Keratinocyte (primary cell): ENCODE data around the gene ACR. TPM values are rescaled to one million over a fixed set of nuclear protein-coding genes. Genes with fewer than 3 reads are reported as not detected.

Source experiments
- DNase-seq: peaks from one replicate; pipeline ENCODE4 v3.0.0-alpha.2; 2011; ENCODE audit warnings: low read depth, missing footprints, low spot score
- FAIRE-seq: peaks from 2 replicates; lab custom pipeline; 2011; peaks lifted over from hg19 to GRCh38; lab: Jason Lieb, UNC
- H2AFZ ChIP-seq: 2 replicates; pipeline ENCODE4 v1.6.0; 2012; ENCODE audit warnings: low read length, control low read depth, inconsistent platforms; ENCODE audit not compliant: control insufficient read depth
- H3K27ac ChIP-seq: 2 replicates; pipeline ENCODE4 v1.5.1; 2011; ENCODE audit warnings: low read length; ENCODE audit not compliant: control insufficient read depth, insufficient read depth
- H3K27me3 ChIP-seq: 3 replicates; pipeline ENCODE4 v1.6.0; 2011; ENCODE audit warnings: low read length; ENCODE audit not compliant: control insufficient read depth, insufficient read depth; ENCODE audit errors: extremely low read depth
- H3K36me3 ChIP-seq, 2 experiments: 2 replicates in 1 of 2; 3 replicates in 1 of 2; pipeline ENCODE4 v1.5.1; 2011; ENCODE audit warnings: low read length in 2 of 2, mild to moderate bottlenecking in 1 of 2; ENCODE audit not compliant: control insufficient read depth in 2 of 2, insufficient read depth in 2 of 2; ENCODE audit errors: extremely low read depth in 1 of 2
- H3K4me1 ChIP-seq: 3 replicates; pipeline ENCODE4 v1.5.1; 2011; ENCODE audit warnings: low read length; ENCODE audit not compliant: control insufficient read depth, insufficient read depth; ENCODE audit errors: extremely low read depth
- H3K4me2 ChIP-seq: 3 replicates; pipeline ENCODE4 v1.6.0; 2011; ENCODE audit warnings: low read depth, low read length; ENCODE audit not compliant: control insufficient read depth, insufficient read depth; ENCODE audit errors: extremely low read depth
- H3K4me3 ChIP-seq, 3 experiments: fragments of 200-600 bp in 1 of 3; sonication (generic) in 1 of 3; 2 replicates in 2 of 3; 3 replicates in 1 of 3; pipeline ENCODE4 v1.5.1; 2011 to 2016; ENCODE audit warnings: low read length in 3 of 3, mild to moderate bottlenecking in 3 of 3, control low read depth in 2 of 3, inconsistent platforms in 1 of 3, low read depth in 1 of 3, mixed read lengths in 1 of 3, mixed run types in 1 of 3, moderate library complexity in 1 of 3; ENCODE audit not compliant: control insufficient read depth in 2 of 3, insufficient read depth in 2 of 3; ENCODE audit errors: extremely low read depth in 1 of 3
- H3K79me2 ChIP-seq: 2 replicates; pipeline ENCODE4 v1.6.0; 2012; ENCODE audit warnings: low read length; ENCODE audit not compliant: control insufficient read depth, insufficient read depth
- H3K9ac ChIP-seq: 3 replicates; pipeline ENCODE4 v1.6.0; 2011; ENCODE audit warnings: low read length; ENCODE audit not compliant: control insufficient read depth, insufficient read depth; ENCODE audit errors: extremely low read depth
- H3K9me1 ChIP-seq: 3 replicates; pipeline ENCODE4 v1.6.0; 2011; ENCODE audit warnings: low read length; ENCODE audit not compliant: control insufficient read depth, insufficient read depth; ENCODE audit errors: extremely low read depth
- H3K9me3 ChIP-seq: 2 replicates; pipeline ENCODE4 v1.5.1; 2012; ENCODE audit warnings: low read depth, low read length; ENCODE audit not compliant: control insufficient read depth
- H4K20me1 ChIP-seq: 3 replicates; pipeline ENCODE4 v1.6.0; 2011; ENCODE audit warnings: low read length; ENCODE audit not compliant: control insufficient read depth, insufficient read depth; ENCODE audit errors: extremely low read depth
- EZH2 ChIP-seq: IDR thresholded peaks from one replicate; pipeline ENCODE4 v1.6.1; 2012; ENCODE audit warnings: inconsistent platforms, mild to moderate bottlenecking, low read length, moderate library complexity
- dilution Hi-C: fragments of 300-500 bp; cut with MboI; formaldehyde crosslinking; loops from one replicate; pipeline ENCODE4 v1.7.0; 2020; ENCODE audit warnings: low sequenced_read_pairs; ENCODE audit not compliant: extremely low pct_ligation_motif_present
- polyA plus RNA-seq, 5 experiments: library from polyadenylated mRNA; depleted of rRNA in 3 of 5; stranded (reverse) in 3 of 5; stranded (forward) in 1 of 5; unstranded in 1 of 5; fragments of >200 nt; gene quantifications; 1 replicate in 1 of 5; 2 replicates in 3 of 5; 3 replicates in 1 of 5; pipeline versions ENCODE4 v1.2.1 to v1.2.3, GENCODE V29; 2011 to 2012; ENCODE audit warnings: missing spikeins in 2 of 5, low read depth in 1 of 5, low replicate concordance in 1 of 5
- TF ChIP-seq, protein P1 (sequence below), 3 experiments: IDR thresholded peaks in 1 of 3; conservative IDR thresholded peaks in 1 of 3; optimal IDR thresholded peaks in 1 of 3; 2 replicates in 2 of 3; 3 replicates in 1 of 3; pipeline versions ENCODE3 to v1.5.1; 2011; ENCODE audit warnings: low read length in 3 of 3, mild to moderate bottlenecking in 3 of 3, moderate library complexity in 2 of 3, control low read depth in 1 of 3, inconsistent platforms in 1 of 3; ENCODE audit not compliant: insufficient read depth in 2 of 3; ENCODE audit errors: extremely low read depth in 1 of 3

Gene ACR
- polyA plus RNA-seq, 1 donor (not counting 4 experiments of a cell fraction or from before 2014, with no cell fraction given), result not detected

DNA sequence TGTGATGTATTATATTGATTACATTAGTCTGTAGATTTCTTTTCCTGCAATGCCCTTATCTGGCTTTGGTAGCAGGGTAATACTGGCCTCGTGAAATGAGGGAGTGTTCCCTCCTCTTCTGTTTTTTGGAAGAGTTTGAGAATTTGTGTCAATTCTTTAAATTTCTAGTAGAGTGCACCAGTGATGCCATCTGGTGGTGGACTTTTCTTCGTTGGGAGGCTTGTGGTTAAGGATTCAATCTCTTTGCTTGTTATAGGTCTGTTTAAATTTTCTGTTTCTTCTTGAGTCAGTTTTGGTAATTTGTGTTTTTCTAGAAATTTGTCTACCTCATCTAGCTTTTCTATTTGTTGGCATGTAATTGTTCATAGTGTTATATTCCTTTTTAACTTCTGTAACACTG lies 46.5 kb upstream of the ACR start:
- Histone ChIP-seq H3K27ac (no peak overlapping the region), H3K4me3 (no peak overlapping the region), H3K4me1 (peaks cover 14% of the 10 kb centered on the region), H3K9me3 (no peaks in the 10 kb centered on the region), H4K20me1 (no peaks in the 10 kb centered on the region), H3K4me2 (no peak overlapping the region), H3K27me3 (no peaks in the 10 kb centered on the region), H3K36me3 (no peaks in the 10 kb centered on the region), H3K9me1 (no peaks in the 10 kb centered on the region), H2AFZ (no peak overlapping the region), H3K9ac (no peak overlapping the region), H3K79me2 (no peaks in the 10 kb centered on the region)
- FAIRE-seq (peak; percentile 13), DNase-seq (no peak)
- dilution Hi-C loops, result no loop called here
- TF ChIP-seq, protein P1, sequence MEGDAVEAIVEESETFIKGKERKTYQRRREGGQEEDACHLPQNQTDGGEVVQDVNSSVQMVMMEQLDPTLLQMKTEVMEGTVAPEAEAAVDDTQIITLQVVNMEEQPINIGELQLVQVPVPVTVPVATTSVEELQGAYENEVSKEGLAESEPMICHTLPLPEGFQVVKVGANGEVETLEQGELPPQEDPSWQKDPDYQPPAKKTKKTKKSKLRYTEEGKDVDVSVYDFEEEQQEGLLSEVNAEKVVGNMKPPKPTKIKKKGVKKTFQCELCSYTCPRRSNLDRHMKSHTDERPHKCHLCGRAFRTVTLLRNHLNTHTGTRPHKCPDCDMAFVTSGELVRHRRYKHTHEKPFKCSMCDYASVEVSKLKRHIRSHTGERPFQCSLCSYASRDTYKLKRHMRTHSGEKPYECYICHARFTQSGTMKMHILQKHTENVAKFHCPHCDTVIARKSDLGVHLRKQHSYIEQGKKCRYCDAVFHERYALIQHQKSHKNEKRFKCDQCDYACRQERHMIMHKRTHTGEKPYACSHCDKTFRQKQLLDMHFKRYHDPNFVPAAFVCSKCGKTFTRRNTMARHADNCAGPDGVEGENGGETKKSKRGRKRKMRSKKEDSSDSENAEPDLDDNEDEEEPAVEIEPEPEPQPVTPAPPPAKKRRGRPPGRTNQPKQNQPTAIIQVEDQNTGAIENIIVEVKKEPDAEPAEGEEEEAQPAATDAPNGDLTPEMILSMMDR (optimal IDR thresholded peaks at IDR 0.05 in 1 of 3, IDR thresholded peaks at IDR 0.05 in 1 of 3, conservative IDR thresholded peaks at IDR 0.05 in 1 of 3; ENCODE audit: extremely low read depth in 1 of 3, insufficient read depth in 2 of 3, low read length in 3 of 3), result peak in 2 of 3 experiments; percentile 51 to 58
- TF ChIP-seq EZH2, result no peak

DNA sequence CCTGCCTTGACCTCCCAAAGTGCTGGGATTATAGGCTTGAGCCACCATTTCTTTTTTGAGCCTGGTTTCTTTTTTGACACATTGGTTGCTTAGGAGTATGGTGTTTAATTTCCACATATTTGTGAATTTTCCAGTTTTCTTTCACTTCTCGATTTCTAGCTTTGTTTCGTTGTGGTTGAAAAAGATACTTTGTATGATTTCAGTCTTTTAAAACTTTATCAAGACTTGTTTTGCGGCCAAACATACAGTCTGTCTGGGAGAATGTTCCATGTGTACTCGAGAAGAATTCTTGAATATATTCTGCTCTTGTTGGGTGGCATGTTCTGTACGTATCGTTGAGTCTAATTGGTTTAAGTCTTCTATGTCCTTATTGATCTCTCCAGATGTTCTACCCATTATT lies 44.5 kb upstream of the ACR start:
- FAIRE-seq, result no peak
- Histone ChIP-seq H3K79me2 (no peaks in the 10 kb centered on the region), H3K9ac (no peak overlapping the region), H3K27ac (no peak overlapping the region), H3K4me2 (no peak overlapping the region), H3K27me3 (no peaks in the 10 kb centered on the region), H2AFZ (no peak overlapping the region), H3K4me1 (peaks cover 20% of the 10 kb centered on the region), H3K9me1 (no peaks in the 10 kb centered on the region), H3K36me3 (no peaks in the 10 kb centered on the region), H3K4me3 (no peak overlapping the region), H3K9me3 (no peaks in the 10 kb centered on the region), H4K20me1 (no peaks in the 10 kb centered on the region)
- dilution Hi-C loops, result no loop called here
- DNase-seq, result no peak
- no peak for TF ChIP-seq EZH2
- TF ChIP-seq, protein P1 (optimal IDR thresholded peaks at IDR 0.05 in 1 of 3, IDR thresholded peaks at IDR 0.05 in 1 of 3, conservative IDR thresholded peaks at IDR 0.05 in 1 of 3; ENCODE audit: extremely low read depth in 1 of 3, insufficient read depth in 2 of 3, low read length in 3 of 3), result no peak
